Fibroblast of skin of scalp (primary cell): ENCODE measurements around the gene LINGO3.
A peak's percentile ranks its signal among the peaks of the same experiment; 100 is the strongest.

Experiments
- DNase-seq: peaks from one replicate; pipeline ENCODE4 v3.0.0-alpha.2; 2013

LINGO3 gene

GRCh38 chr19:2338751-2339643 lies 31.0 kb upstream of the LINGO3 start:
- no peak for DNase-seq

- no peak for DNase-seq
Observed at GRCh38 chr19:2338055-2338615, 30.2 kb upstream of the LINGO3 start.

GRCh38 chr19:2337329-2337707 lies 29.4 kb upstream of the LINGO3 start:
- peak; percentile 46 for DNase-seq

GRCh38 chr19:2336528-2337328 lies 28.8 kb upstream of the LINGO3 start:
- DNase-seq: no peak

- no peak for DNase-seq
Observed at GRCh38 chr19:2335848-2336247, 27.9 kb upstream of the LINGO3 start.

GRCh38 chr19:2334986-2335846 lies 27.3 kb upstream of the LINGO3 start:
- DNase-seq: no peak

- no peak for DNase-seq
Observed at GRCh38 chr19:2334426-2334825, 26.5 kb upstream of the LINGO3 start.

- no peak for DNase-seq
Observed at GRCh38 chr19:2333807-2334211, 25.9 kb upstream of the LINGO3 start.

GRCh38 chr19:2333027-2333806 lies 25.3 kb upstream of the LINGO3 start:
- no peak for DNase-seq

GRCh38 chr19:2332341-2333026 lies 24.5 kb upstream of the LINGO3 start:
- DNase-seq: peak; percentile 33

GRCh38 chr19:2331601-2332246 lies 23.8 kb upstream of the LINGO3 start:
- DNase-seq: no peak

GRCh38 chr19:2330632-2331284 lies 22.8 kb upstream of the LINGO3 start:
- no peak for DNase-seq

- DNase-seq: no peak
Observed at GRCh38 chr19:2330255-2330631, 22.3 kb upstream of the LINGO3 start.

- no peak for DNase-seq
Observed at GRCh38 chr19:2329501-2329916, 21.6 kb upstream of the LINGO3 start.

GRCh38 chr19:2329149-2329478 lies 21.2 kb upstream of the LINGO3 start:
- no peak for DNase-seq

- peak; percentile 90 for DNase-seq
Observed at GRCh38 chr19:2328401-2329148, 20.6 kb upstream of the LINGO3 start, which contains the start of the genes LSM7 and SPPL2B. Gene LSM7 (minus strand): TSS chr19:2328586. CDS start chr19:2328566, 20 bp downstream. Gene SPPL2B (plus strand): TSS chr19:2328684. CDS start chr19:2328710, 26 bp downstream.

GRCh38 chr19:2327773-2328400 lies 19.9 kb upstream of the LINGO3 start:
- DNase-seq: peak; percentile 93

GRCh38 chr19:2326699-2327360 lies 18.9 kb upstream of the LINGO3 start:
- no peak for DNase-seq
